Pancreas (tissue), 10 donors: ENCODE data around the gene ZNF136. TPM values are rescaled to one million over a fixed set of nuclear protein-coding genes. Genes with fewer than 3 reads are reported as not detected.

ENCODE experiments used
- ATAC-seq, 4 donors: fragments of 200-7000 bp; cut with Tn5 transposase; one replicate each; pipeline versions ENCODE4 v1.8.0 to v1.9.1; 2020; ENCODE audit warnings: mild to moderate bottlenecking in 4 of 4, moderate library complexity in 4 of 4
- DNase-seq, 6 donors: peaks; one replicate each; pipeline ENCODE4 v3.0.0-alpha.2; 2020
- FAIRE-seq: peaks from 2 replicates; lab custom pipeline; 2012; peaks lifted over from hg19 to GRCh38; lab: Jason Lieb, UNC
- H3K27ac ChIP-seq, 4 donors: fragments of 200-600 bp; sonication (generic); 1 replicate in 3 of 4; 2 replicates in 1 of 4; pipeline versions ENCODE4 v1.5.0 to v1.8.0; 2020
- H3K27me3 ChIP-seq, 4 donors: fragments of 200-600 bp; one replicate each; pipeline ENCODE4 v1.8.0; 2021
- H3K36me3 ChIP-seq, 3 donors: fragments of 200-600 bp; sonication (generic) in 1 of 3; one replicate each; pipeline versions ENCODE4 v1.5.0 to v1.8.0; 2020 to 2021
- H3K4me1 ChIP-seq, 3 donors: fragments of 200-600 bp; one replicate each; pipeline ENCODE4 v1.8.0; 2021
- H3K4me3 ChIP-seq, 4 donors: fragments of 200-600 bp; sonication (generic) in 2 of 4; one replicate each; pipeline versions ENCODE4 v1.5.0 to v1.8.0; 2020 to 2021
- H3K9me3 ChIP-seq, 4 donors: fragments of 200-600 bp; one replicate each; pipeline ENCODE4 v1.8.0; 2021
- CTCF ChIP-seq, 4 donors: fragments of 200-600 bp; sonication (generic) in 3 of 4; IDR thresholded peaks; one replicate each; pipeline versions ENCODE4 v1.5.0 to v1.8.0; 2021; ENCODE audit warnings: antibody characterized with exemption in 4 of 4
- WGBS, 2 donors: extraction: QIAGEN DNeasy Blood & Tissue Kit; methylation state at CpG; one replicate each; pipeline ENCODE4 v1.1.7; 2013; 5-methylcytosine and 5-hydroxymethylcytosine counted together
- intact Hi-C, 3 donors: fragments of 100-400 bp; cut with DNase I; formaldehyde crosslinking; loops; one replicate each; pipeline versions ENCODE4 v1.11.1 to v1.14.2; 2022
- polyA plus RNA-seq, 2 donors: library from polyadenylated mRNA; stranded (reverse); fragments of 200-250 nt; gene quantifications; one replicate each; pipeline ENCODE4 v1.2.3, GENCODE V29; 2013
- total RNA-seq, 6 donors: library from RNA; stranded (reverse); fragmentation: NEBNext Ultra II Directional in 4 of 6; extraction: Animal tissue kit (Norgen Biotek cat#: 25700) in 4 of 6; gene quantifications; one replicate each; pipeline versions ENCODE4 v1.2.1 to v1.2.4, GENCODE V29; 2021 to 2023
- donor health status: healthy with polysubstance abuse.
- donor health status: DM: no; HTN: no; CAD: no; lungs with moderate emphysema.
- donor health status: DM: no; HTN: no; CAD: no.
- donor health status: control.
- donor health status: control.
- donor health status: Bipolar disorder and iron deficiency.
- donor health status: DM: yes; HTN: yes; CAD: no.
- donor health status: DM: no; HTN: no; CAD: no.
- donor health status: DM: no; HTN: no; CAD: no.
- donor health status: DM: yes; HTN: yes; CAD: no.

ZNF136 gene
- total and polyA plus RNA-seq, 8 donors: 2.0 to 5.8 (median 4.5) TPM

GRCh38 chr19:12156223-12157058, 6.5 kb upstream of the ZNF136 start, which contains the start of gene ZNF625:
Gene ZNF625, minus strand, starts transcription at chr19:12156734. Its CDS starts 176 bp downstream, at chr19:12156558.
- 1% methylated on average over 58 of the region's 58 CpGs for WGBS, 2 donors
- TF ChIP-seq CTCF (IDR thresholded peaks at IDR 0.05): no peak
- Histone ChIP-seq H3K4me3 (peak within 1 kb of the TSS; percentile 45 to 95 (median 76)), H3K4me1 (peaks cover 0 to 5% (median 3%) of the 10 kb centered on the region in 3 donors), H3K27me3 (no peaks in the 10 kb centered on the region), H3K36me3 (no peaks in the 10 kb centered on the region), H3K27ac (peak within 1 kb of the TSS; percentile 12 to 55 (median 26)), H3K9me3 (no peaks in the 10 kb centered on the region)
- intact Hi-C loops: no loop called here
- peak; percentile 96 to 99 (median 99) for ATAC-seq
- peak; percentile 80 to 95 (median 87) for DNase-seq
- no peak for FAIRE-seq

- intact Hi-C loops: no loop called here
- Histone ChIP-seq H3K36me3 (no peaks in the 10 kb centered on the region), H3K27ac (no peak overlapping the region), H3K9me3 (no peaks in the 10 kb centered on the region), H3K4me1 (peaks cover 4 to 17% (median 9%) of the 10 kb centered on the region in 3 donors), H3K27me3 (no peaks in the 10 kb centered on the region), H3K4me3 (no peak overlapping the region)
- no peak for TF ChIP-seq CTCF (IDR thresholded peaks at IDR 0.05)
- WGBS, 2 donors: 90 to 91% methylated on average over 25 of the region's 25 CpGs
- no peak for FAIRE-seq
- no peak for ATAC-seq
- DNase-seq: no peak
Measured at GRCh38 chr19:12159773-12160414, 3.0 kb upstream of the ZNF136 start.

GRCh38 chr19:12162513-12162881, 399 bp upstream of the ZNF136 start:
- ATAC-seq (no peak), DNase-seq (no peak), FAIRE-seq (no peak)
- Histone ChIP-seq H3K4me3 (peak overlapping the region; percentile 61 to 96 (median 84)), H3K9me3 (no peaks in the 10 kb centered on the region), H3K27ac (peak overlapping the region in 3 of 4 donors; percentile 84 to 95 (median 89)), H3K4me1 (peaks cover 4 to 19% (median 6%) of the 10 kb centered on the region in 3 donors), H3K27me3 (no peaks in the 10 kb centered on the region), H3K36me3 (no peaks in the 10 kb centered on the region)
- WGBS, 2 donors: 15 to 17% methylated on average over 8 of the region's 8 CpGs
- intact Hi-C loops: no loop called here
- TF ChIP-seq CTCF (IDR thresholded peaks at IDR 0.05): no peak

GRCh38 chr19:12163826-12164225, 930 bp downstream of the ZNF136 start:
- DNase-seq: no peak
- no peak for ATAC-seq
- Histone ChIP-seq H3K36me3 (no peaks in the 10 kb centered on the region), H3K4me3 (peak overlapping the region; percentile 61 to 96 (median 84)), H3K9me3 (no peaks in the 10 kb centered on the region), H3K4me1 (peaks cover 4 to 19% (median 6%) of the 10 kb centered on the region in 3 donors), H3K27me3 (no peaks in the 10 kb centered on the region), H3K27ac (peak overlapping the region in 3 of 4 donors; percentile 84 to 95 (median 87))
- FAIRE-seq: no peak
- WGBS, 2 donors: 1 to 11% methylated on average over 2 of the region's 2 CpGs
- intact Hi-C loops: no loop called here
- TF ChIP-seq CTCF (IDR thresholded peaks at IDR 0.05): no peak
